ENCODE data around the gene SRSF1. TPM values are rescaled to one million over a fixed set of nuclear protein-coding genes. Genes with fewer than 3 reads are reported as not detected.

SRSF1 gene
- total and polyA plus RNA-seq, 2 donors (not counting 1 experiment from before 2014, with no cell fraction given): 191 to 307 TPM

DNA sequence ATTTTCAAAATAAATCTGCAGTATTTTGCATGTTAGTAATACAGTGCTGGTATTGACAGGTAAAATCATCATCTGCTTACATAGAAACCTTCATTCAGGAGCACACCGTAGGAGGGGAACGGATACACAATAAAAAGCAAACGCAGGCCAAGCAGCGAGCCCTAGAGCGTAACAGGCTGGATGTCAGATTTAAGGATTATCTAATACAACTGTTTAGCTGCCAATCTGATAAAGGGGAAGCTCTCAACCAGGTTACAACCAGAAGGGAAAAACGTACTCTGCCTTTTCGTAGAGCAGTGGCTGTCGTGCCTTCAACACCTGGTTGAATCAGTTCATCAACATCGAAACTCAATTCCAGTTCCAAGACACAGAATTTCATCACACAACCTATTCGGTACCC is 35.5 kb downstream of the SRSF1 start:
- Histone ChIP-seq H3K36me3 (ENCODE audit: control insufficient read depth, insufficient read depth, low read length) (peaks cover 5% of the 10 kb centered on the region), H3K4me3 (replicated peaks in 1 of 4; ENCODE audit: control extremely low read depth in 1 of 4, insufficient read depth in 1 of 4, low read depth in 3 of 4, low read length in 4 of 4) (no peak overlapping the region), H2AFZ (ENCODE audit: low read length) (no peak overlapping the region), H3K9me3 (ENCODE audit: control insufficient read depth, insufficient read depth, low read depth, low read length) (no peaks in the 10 kb centered on the region), H3K4me1 (ENCODE audit: control insufficient read depth, extremely low read depth, insufficient read depth, low read length) (peaks cover 9% of the 10 kb centered on the region), H3K4me2 (ENCODE audit: extremely low read depth, insufficient read depth, low read length) (no peak overlapping the region), H4K20me1 (ENCODE audit: control insufficient read depth, extremely low read depth, insufficient read depth, low read length) (no peaks in the 10 kb centered on the region), H3K79me2 (ENCODE audit: control insufficient read depth, insufficient read depth, low read length) (no peaks in the 10 kb centered on the region), H3K27ac (ENCODE audit: insufficient read depth, low read length) (no peak overlapping the region), H3K27me3 (ENCODE audit: control insufficient read depth, insufficient read depth, low read length) (no peaks in the 10 kb centered on the region), H3K9ac (ENCODE audit: insufficient read depth, low read length) (no peak overlapping the region)
- DNase-seq (ENCODE audit: low read depth in 2 of 2): no peak
- TF ChIP-seq, protein P1, sequence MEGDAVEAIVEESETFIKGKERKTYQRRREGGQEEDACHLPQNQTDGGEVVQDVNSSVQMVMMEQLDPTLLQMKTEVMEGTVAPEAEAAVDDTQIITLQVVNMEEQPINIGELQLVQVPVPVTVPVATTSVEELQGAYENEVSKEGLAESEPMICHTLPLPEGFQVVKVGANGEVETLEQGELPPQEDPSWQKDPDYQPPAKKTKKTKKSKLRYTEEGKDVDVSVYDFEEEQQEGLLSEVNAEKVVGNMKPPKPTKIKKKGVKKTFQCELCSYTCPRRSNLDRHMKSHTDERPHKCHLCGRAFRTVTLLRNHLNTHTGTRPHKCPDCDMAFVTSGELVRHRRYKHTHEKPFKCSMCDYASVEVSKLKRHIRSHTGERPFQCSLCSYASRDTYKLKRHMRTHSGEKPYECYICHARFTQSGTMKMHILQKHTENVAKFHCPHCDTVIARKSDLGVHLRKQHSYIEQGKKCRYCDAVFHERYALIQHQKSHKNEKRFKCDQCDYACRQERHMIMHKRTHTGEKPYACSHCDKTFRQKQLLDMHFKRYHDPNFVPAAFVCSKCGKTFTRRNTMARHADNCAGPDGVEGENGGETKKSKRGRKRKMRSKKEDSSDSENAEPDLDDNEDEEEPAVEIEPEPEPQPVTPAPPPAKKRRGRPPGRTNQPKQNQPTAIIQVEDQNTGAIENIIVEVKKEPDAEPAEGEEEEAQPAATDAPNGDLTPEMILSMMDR (conservative IDR thresholded peaks at IDR 0.05 in 1 of 2, IDR thresholded peaks at IDR 0.05 in 1 of 2; ENCODE audit: low read depth in 1 of 2, low read length in 2 of 2): no peak
- no peak for TF ChIP-seq EZH2 (IDR thresholded peaks at IDR 0.05; ENCODE audit: low read length, missing control alignments)

DNA sequence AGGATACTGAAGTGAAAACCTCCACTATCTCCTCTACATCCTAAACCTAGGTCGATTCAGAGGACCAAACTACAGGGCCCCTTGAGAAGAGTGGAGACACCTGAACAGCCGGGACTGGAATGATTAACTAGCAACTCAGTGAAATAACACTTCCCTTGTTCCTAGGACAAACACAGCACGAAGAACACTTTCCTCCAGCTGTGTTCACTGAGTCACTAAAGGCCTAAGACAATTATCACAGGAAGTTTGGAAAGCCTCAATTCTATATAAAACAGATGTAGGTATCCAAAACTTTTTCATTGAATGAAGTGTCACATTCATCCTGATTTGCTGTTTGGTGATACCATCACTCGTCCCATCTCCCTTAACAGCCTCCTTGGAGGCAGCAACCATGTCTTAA is 36.3 kb downstream of the SRSF1 start:
- Histone ChIP-seq H3K79me2 (ENCODE audit: control insufficient read depth, insufficient read depth, low read length) (no peaks in the 10 kb centered on the region), H3K27me3 (ENCODE audit: control insufficient read depth, insufficient read depth, low read length) (no peaks in the 10 kb centered on the region), H3K9ac (ENCODE audit: insufficient read depth, low read length) (no peak overlapping the region), H3K4me3 (replicated peaks in 1 of 4; ENCODE audit: control extremely low read depth in 1 of 4, insufficient read depth in 1 of 4, low read depth in 3 of 4, low read length in 4 of 4) (no peak overlapping the region), H4K20me1 (ENCODE audit: control insufficient read depth, extremely low read depth, insufficient read depth, low read length) (no peaks in the 10 kb centered on the region), H3K4me2 (ENCODE audit: extremely low read depth, insufficient read depth, low read length) (no peak overlapping the region), H3K27ac (ENCODE audit: insufficient read depth, low read length) (no peak overlapping the region), H2AFZ (ENCODE audit: low read length) (no peak overlapping the region), H3K9me3 (ENCODE audit: control insufficient read depth, insufficient read depth, low read depth, low read length) (no peaks in the 10 kb centered on the region), H3K36me3 (ENCODE audit: control insufficient read depth, insufficient read depth, low read length) (peaks cover 5% of the 10 kb centered on the region), H3K4me1 (ENCODE audit: control insufficient read depth, extremely low read depth, insufficient read depth, low read length) (peaks cover 9% of the 10 kb centered on the region)
- no peak for TF ChIP-seq EZH2 (IDR thresholded peaks at IDR 0.05; ENCODE audit: low read length, missing control alignments)
- TF ChIP-seq, protein P1 (conservative IDR thresholded peaks at IDR 0.05 in 1 of 2, IDR thresholded peaks at IDR 0.05 in 1 of 2; ENCODE audit: low read depth in 1 of 2, low read length in 2 of 2): no peak
- peak in 1 of 2 donors; percentile 34 for DNase-seq (ENCODE audit: low read depth in 2 of 2)

DNA sequence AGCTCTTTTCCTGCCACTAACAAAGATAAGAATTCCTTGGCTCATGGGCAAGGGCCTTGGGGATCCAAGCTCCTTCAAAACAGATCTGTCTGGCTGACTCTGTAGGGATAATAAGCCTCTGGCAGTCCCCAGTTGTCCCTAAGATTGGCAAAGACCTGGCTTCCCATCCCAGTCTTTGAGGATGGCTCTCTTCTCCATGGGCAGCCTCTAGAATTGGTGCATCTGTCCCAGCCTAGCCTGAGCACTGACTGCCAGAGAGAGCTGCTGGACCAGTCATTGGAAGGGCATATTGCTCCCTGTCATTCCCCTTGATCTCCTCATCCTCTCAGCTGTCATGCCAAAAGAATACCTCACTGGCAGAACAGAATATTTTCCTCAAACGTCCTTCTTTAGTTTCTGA is 38.6 kb downstream of the SRSF1 start:
- Histone ChIP-seq H3K79me2 (ENCODE audit: control insufficient read depth, insufficient read depth, low read length) (no peaks in the 10 kb centered on the region), H3K9me3 (ENCODE audit: control insufficient read depth, insufficient read depth, low read depth, low read length) (no peaks in the 10 kb centered on the region), H3K27me3 (ENCODE audit: control insufficient read depth, insufficient read depth, low read length) (no peaks in the 10 kb centered on the region), H3K4me1 (ENCODE audit: control insufficient read depth, extremely low read depth, insufficient read depth, low read length) (no peaks in the 10 kb centered on the region), H3K27ac (ENCODE audit: insufficient read depth, low read length) (no peak overlapping the region), H3K4me3 (replicated peaks in 1 of 4; ENCODE audit: control extremely low read depth in 1 of 4, insufficient read depth in 1 of 4, low read depth in 3 of 4, low read length in 4 of 4) (no peak overlapping the region), H3K9ac (ENCODE audit: insufficient read depth, low read length) (no peak overlapping the region), H2AFZ (ENCODE audit: low read length) (no peak overlapping the region), H3K36me3 (ENCODE audit: control insufficient read depth, insufficient read depth, low read length) (no peaks in the 10 kb centered on the region), H3K4me2 (ENCODE audit: extremely low read depth, insufficient read depth, low read length) (no peak overlapping the region), H4K20me1 (ENCODE audit: control insufficient read depth, extremely low read depth, insufficient read depth, low read length) (no peaks in the 10 kb centered on the region)
- no peak for DNase-seq (ENCODE audit: low read depth in 2 of 2)
- no peak for TF ChIP-seq EZH2 (IDR thresholded peaks at IDR 0.05; ENCODE audit: low read length, missing control alignments)
- TF ChIP-seq, protein P1 (conservative IDR thresholded peaks at IDR 0.05 in 1 of 2, IDR thresholded peaks at IDR 0.05 in 1 of 2; ENCODE audit: low read depth in 1 of 2, low read length in 2 of 2): no peak

Measured in fibroblast of lung (primary cell).